ENCODE measurements around the gene TENM4. TPM values are rescaled to one million over a fixed set of nuclear protein-coding genes. Genes with fewer than 3 reads are reported as not detected.

The TENM4 gene
- total and polyA plus RNA-seq, 10 of the 15 experiments (the other 5 are each of a cell fraction or from before 2014, with no cell fraction given) = 0.03 to 0.12 (median 0.06) TPM; not detected in 7

DNA sequence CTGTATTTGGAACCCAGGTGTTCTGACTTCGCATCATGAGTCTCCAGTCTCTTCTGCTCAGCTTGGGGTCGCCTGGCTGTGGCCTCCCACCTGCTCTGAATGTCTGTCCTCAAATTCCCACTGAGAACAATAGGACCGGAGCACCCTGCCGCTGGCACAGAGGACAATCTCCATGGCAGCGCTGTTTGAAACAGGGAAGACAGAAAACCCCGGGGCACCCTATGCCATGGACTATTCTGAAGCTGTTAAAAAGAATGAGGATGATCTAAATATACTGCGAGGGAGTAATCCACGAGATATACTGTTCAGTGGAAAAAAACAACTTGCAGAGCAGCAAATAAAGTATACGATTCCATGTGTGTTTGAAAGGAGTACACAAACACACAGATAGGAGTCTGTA, 450.6 kb downstream of the TENM4 start:
- ChIA-PET CTCF (no interaction called here), SMC1A (ENCODE audit: uncharacterized antibody, unreplicated experiment) (no interaction called here), POLR2A (no interaction called here), RAD21 (ENCODE audit: unreplicated experiment) (no interaction called here)
- no peak overlapping the region for H3K4me2 ChIP-seq (ENCODE audit: control insufficient read depth, insufficient read depth)
- FAIRE-seq (no peak), DNase-seq (ENCODE audit: low read depth, low spot score) (no peak), ATAC-seq (no peak)
- H3K9ac ChIP-seq (ENCODE audit: control insufficient read depth, insufficient read depth, low read length) = no peak overlapping the region
- 25% methylated on average over 9 of the region's 9 CpGs for WGBS (ENCODE audit: insufficient coverage, insufficient replicate concordance, low lambda C conversion rate, missing lambda C conversion rate)
- H3K4me3 ChIP-seq = no peak overlapping the region
- H3K27me3 ChIP-seq (replicated peaks in 1 of 2; ENCODE audit: control insufficient read depth in 2 of 2, insufficient read depth in 2 of 2, low read length in 1 of 2) = no peaks in the 10 kb centered on the region; a peak in 1 of 4 replicates
- no peaks in the 10 kb centered on the region for H3K9me3 ChIP-seq (replicated peaks; ENCODE audit: control insufficient read depth, insufficient read depth, low read length)
- no peaks in the 10 kb centered on the region for H3K36me3 ChIP-seq (ENCODE audit: control insufficient read depth in 2 of 2, insufficient read depth in 2 of 2, low read length in 1 of 2)
- intact Hi-C loops (cut with micrococcal nuclease; ENCODE audit: unreplicated experiment) = no loop called here
- no peak overlapping the region for H2AFZ ChIP-seq (ENCODE audit: control insufficient read depth, low read depth, low read length)
- H3K79me2 ChIP-seq (ENCODE audit: control insufficient read depth, insufficient read depth, low read length) = no peaks in the 10 kb centered on the region
- H3K4me1 ChIP-seq (ENCODE audit: control insufficient read depth, insufficient read depth, low read length) = no peaks in the 10 kb centered on the region
- in situ Hi-C loops (cut with MboI) = no loop called here
- H4K20me1 ChIP-seq (ENCODE audit: control insufficient read depth, insufficient read depth) = no peaks in the 10 kb centered on the region
- TF ChIP-seq ZNF274 (IDR thresholded peaks at IDR 0.05; ENCODE audit: insufficient read depth, insufficient read length) (no peak), BCL11A (IDR thresholded peaks at IDR 0.05; ENCODE audit: low read depth, low read length) (no peak), SUPT20H (IDR thresholded peaks at IDR 0.05; ENCODE audit: borderline replicate concordance, control insufficient read depth, low read depth, low read length) (no peak), ZNF207 (IDR thresholded peaks at IDR 0.05; ENCODE audit: borderline replicate concordance) (no peak), RCOR1 (conservative IDR thresholded peaks at IDR 0.05; ENCODE audit: low read depth, low read length) (no peak), CREM (IDR thresholded peaks at IDR 0.05; ENCODE audit: low read depth) (no peak), IKZF2 (IDR thresholded peaks at IDR 0.05) (no peak), SRF (IDR thresholded peaks at IDR 0.05; ENCODE audit: low read depth in 2 of 2, low read length in 2 of 2) (no peak), PAX5 (IDR thresholded peaks at IDR 0.05; ENCODE audit: borderline replicate concordance, low read depth, low read length) (no peak), IKZF1 (conservative IDR thresholded peaks at IDR 0.05) (no peak), FOXK2 (IDR thresholded peaks at IDR 0.05) (no peak), CBX5 (IDR thresholded peaks at IDR 0.05; ENCODE audit: low read depth) (no peak), SMC3 (IDR thresholded peaks at IDR 0.05; ENCODE audit: borderline replicate concordance, low read length) (no peak), IRF4 (IDR thresholded peaks at IDR 0.05; ENCODE audit: low read depth, low read length) (no peak), JUNB (IDR thresholded peaks at IDR 0.05) (no peak), WRNIP1 (IDR thresholded peaks at IDR 0.05; ENCODE audit: borderline replicate concordance, low read depth, low read length) (no peak), ZSCAN29 (IDR thresholded peaks at IDR 0.05) (no peak), DPF2 (IDR thresholded peaks at IDR 0.05) (no peak)
- TF ChIP-seq, protein P1, sequence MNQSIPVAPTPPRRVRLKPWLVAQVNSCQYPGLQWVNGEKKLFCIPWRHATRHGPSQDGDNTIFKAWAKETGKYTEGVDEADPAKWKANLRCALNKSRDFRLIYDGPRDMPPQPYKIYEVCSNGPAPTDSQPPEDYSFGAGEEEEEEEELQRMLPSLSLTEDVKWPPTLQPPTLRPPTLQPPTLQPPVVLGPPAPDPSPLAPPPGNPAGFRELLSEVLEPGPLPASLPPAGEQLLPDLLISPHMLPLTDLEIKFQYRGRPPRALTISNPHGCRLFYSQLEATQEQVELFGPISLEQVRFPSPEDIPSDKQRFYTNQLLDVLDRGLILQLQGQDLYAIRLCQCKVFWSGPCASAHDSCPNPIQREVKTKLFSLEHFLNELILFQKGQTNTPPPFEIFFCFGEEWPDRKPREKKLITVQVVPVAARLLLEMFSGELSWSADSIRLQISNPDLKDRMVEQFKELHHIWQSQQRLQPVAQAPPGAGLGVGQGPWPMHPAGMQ (IDR thresholded peaks at IDR 0.05; ENCODE audit: borderline replicate concordance) = no peak
- TF ChIP-seq, protein P2, sequence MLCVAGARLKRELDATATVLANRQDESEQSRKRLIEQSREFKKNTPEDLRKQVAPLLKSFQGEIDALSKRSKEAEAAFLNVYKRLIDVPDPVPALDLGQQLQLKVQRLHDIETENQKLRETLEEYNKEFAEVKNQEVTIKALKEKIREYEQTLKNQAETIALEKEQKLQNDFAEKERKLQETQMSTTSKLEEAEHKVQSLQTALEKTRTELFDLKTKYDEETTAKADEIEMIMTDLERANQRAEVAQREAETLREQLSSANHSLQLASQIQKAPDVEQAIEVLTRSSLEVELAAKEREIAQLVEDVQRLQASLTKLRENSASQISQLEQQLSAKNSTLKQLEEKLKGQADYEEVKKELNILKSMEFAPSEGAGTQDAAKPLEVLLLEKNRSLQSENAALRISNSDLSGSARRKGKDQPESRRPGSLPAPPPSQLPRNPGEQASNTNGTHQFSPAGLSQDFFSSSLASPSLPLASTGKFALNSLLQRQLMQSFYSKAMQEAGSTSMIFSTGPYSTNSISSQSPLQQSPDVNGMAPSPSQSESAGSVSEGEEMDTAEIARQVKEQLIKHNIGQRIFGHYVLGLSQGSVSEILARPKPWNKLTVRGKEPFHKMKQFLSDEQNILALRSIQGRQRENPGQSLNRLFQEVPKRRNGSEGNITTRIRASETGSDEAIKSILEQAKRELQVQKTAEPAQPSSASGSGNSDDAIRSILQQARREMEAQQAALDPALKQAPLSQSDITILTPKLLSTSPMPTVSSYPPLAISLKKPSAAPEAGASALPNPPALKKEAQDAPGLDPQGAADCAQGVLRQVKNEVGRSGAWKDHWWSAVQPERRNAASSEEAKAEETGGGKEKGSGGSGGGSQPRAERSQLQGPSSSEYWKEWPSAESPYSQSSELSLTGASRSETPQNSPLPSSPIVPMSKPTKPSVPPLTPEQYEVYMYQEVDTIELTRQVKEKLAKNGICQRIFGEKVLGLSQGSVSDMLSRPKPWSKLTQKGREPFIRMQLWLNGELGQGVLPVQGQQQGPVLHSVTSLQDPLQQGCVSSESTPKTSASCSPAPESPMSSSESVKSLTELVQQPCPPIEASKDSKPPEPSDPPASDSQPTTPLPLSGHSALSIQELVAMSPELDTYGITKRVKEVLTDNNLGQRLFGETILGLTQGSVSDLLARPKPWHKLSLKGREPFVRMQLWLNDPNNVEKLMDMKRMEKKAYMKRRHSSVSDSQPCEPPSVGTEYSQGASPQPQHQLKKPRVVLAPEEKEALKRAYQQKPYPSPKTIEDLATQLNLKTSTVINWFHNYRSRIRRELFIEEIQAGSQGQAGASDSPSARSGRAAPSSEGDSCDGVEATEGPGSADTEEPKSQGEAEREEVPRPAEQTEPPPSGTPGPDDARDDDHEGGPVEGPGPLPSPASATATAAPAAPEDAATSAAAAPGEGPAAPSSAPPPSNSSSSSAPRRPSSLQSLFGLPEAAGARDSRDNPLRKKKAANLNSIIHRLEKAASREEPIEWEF (IDR thresholded peaks at IDR 0.05; ENCODE audit: insufficient replicate concordance, low read depth, low read length) = no peak
- no TSS peak for BruUV-seq (replicated peaks)
- H3K27ac ChIP-seq (ENCODE audit: control insufficient read depth, insufficient read depth) = no peak overlapping the region
